Right ventricle myocardium inferior (tissue), 1 donor: Measurements from ENCODE around the gene FNBP1L. TPM values are rescaled to one million over a fixed set of nuclear protein-coding genes. Genes with fewer than 3 reads are reported as not detected.
"Not testable (repeated sequence)": the region's sequence is repeated elsewhere in the genome, so short reads cannot be mapped to it uniquely, and the experiment has no call there.

Experiments
- ATAC-seq: fragments of 200-7000 bp; cut with Tn5 transposase; one replicate; pipeline ENCODE4 v1.9.1; 2020; ENCODE audit warnings: mild to moderate bottlenecking, moderate library complexity
- DNase-seq: peaks from one replicate; pipeline ENCODE4 v3.0.0; 2021; ENCODE audit errors: missing footprints
- intact Hi-C: fragments of 100-400 bp; cut with DNase I; formaldehyde crosslinking; loops from one replicate; pipeline ENCODE4 v1.11.0; 2022
- total RNA-seq: library from RNA; stranded (reverse); fragmentation: NEBNext Ultra II Directional; extraction: Animal tissue kit (Norgen Biotek cat#: 25700); gene quantifications from one replicate; pipeline ENCODE4 v1.2.1, GENCODE V29; 2021
- donor health status: DM: no; HTN: yes; CAD: no; lungs with severe emphysema.

FNBP1L gene
- total RNA-seq, 1 donor from 2014 or later, result 24.8 TPM

GRCh38 chr1:93440706-93441105 is 7.2 kb upstream of the FNBP1L start:
- no peak for DNase-seq
- intact Hi-C loops, result no loop called here
- ATAC-seq, result no peak

GRCh38 chr1:93441589-93441988 is 6.3 kb upstream of the FNBP1L start:
- no peak for DNase-seq
- no peak for ATAC-seq
- intact Hi-C loops, result no loop called here

DNA sequence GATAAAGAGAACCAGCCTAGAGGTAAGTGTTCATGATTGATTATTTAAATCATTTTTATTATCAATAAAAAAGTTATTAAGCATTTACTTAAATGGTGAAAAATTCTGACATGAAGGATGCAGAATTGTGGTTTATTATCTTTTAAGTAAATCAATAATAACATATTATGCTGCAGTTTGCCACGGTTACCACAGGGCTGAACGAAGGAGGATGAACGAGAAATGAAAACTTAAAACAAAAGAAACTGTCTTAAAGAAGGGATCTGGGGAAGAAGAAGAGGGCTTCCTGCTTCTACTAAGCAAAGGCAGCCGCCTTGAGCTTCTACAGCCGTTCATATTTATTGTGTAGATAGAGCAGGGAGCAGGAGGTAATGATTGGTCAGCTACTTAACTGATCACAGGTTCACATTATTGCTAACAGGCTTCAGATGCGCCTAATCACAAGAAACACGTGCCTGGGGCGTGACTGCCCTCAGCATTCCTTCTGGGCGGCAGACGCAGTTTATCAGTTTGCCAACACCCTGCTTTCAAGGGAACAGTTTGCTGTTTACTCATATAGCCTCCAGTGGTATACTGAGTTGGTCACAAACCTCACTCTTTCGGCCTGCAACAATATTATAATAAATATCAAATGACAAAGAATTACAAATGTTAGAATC is 5.8 kb upstream of the FNBP1L start:
- DNase-seq (no peak), ATAC-seq (no peak)
- intact Hi-C loops, result no loop called here

DNA sequence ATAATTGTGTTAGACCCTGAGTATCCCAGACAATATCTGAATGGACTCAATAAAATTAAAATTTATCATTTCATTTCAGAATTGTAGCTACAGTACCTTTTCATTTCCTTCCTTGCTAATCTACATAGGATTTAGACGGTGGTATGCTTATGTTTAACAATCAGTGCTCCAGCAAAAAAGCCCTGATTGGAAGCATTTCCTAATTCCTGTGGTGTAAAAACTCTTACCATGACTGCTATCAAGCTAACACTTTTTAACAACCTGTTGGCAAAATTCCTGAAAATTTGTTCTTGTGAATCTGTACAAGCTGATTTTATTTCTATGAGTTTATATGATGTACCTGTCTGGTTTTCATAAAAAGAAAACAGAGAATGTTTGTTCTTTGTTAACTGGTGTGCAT is 5.2 kb upstream of the FNBP1L start:
- no peak for DNase-seq
- intact Hi-C loops, result no loop called here
- no peak for ATAC-seq

DNA sequence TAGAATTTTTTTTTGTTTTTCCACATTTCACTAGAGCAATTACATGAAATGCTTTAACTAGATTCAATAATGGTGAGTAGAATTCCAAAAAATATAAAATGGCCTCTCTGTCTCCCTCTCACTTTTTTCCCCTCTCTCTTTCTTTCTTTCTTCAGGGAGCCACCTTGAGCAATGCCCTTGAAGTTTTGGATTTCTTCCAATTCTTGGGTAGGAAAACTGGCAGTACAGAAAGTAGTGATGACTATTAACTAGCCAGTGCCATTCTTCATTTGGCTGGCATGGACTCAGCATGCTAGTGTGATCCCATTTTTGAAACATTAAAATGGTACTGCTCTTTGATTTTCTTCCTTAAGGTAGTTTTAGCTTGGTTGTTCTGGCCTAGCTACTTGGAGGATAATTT is 4.5 kb upstream of the FNBP1L start:
- no peak for DNase-seq
- no peak for ATAC-seq
- intact Hi-C loops, result no loop called here

GRCh38 chr1:93446837-93447451 is 974 bp upstream of the FNBP1L start:
- ATAC-seq, result peak; percentile 8
- intact Hi-C loops, result loop anchor here (5.0 kb wide), 2 partner anchors 100 to 110 kb away; partner anchors contain the start of gene DR1
- DNase-seq, result no peak

GRCh38 chr1:93448292-93448982 is 519 bp downstream of the FNBP1L start:
- intact Hi-C loops, result loop anchor here (5.0 kb wide), 2 partner anchors 101 to 109 kb away; partner anchors contain the start of gene DR1
- peak; percentile 60 for ATAC-seq
- DNase-seq, result peak; percentile 77

GRCh38 chr1:93448983-93449804 is 1.3 kb downstream of the FNBP1L start:
- ATAC-seq, result no peak

DNA sequence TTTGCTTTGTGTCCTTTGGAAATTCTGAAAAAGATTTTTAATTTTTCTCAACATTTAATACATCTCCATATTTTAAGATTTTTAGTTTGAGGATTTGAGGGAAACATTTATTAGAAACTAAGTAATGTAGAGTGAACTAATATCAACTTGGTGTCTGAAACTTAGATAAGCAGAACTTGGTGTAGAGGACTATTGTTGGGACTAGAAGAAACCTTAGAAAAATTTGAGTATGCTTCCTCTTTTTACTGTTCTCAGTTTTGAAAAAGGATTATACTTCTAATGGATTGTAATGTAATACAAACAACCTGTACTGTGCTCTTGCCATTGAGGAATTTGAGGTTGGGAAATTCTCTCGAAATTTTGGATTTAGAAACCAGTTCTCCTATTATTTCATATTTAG is 2.4 kb downstream of the FNBP1L start:
- DNase-seq (no peak), ATAC-seq (no peak)
- intact Hi-C loops, result no loop called here

More at GRCh38 chr1:93448983-93449804, 1.3 kb downstream of the FNBP1L start:
- no peak for DNase-seq
- intact Hi-C loops, result loop anchor here (5.0 kb wide), 2 partner anchors 102 to 108 kb away; partner anchors contain the start of gene DR1

DNA sequence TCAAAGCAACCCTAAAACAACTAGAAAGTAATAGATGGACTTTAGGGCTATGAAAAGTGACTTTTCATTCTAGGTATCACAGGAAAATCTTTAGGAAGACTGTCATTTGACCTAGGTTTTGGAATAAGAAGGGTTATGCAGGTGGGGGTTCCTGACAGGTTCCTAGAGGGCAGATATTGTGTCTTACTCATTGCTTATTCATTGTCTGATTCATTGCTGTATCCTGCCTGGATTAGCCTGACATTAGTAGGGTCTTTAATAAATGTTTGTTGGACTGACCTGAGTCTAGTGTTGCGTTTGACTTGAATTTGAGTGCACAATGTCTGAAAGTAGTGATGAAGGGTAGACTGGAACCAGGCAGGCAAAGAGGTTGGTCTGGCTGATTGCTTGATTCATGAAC is 6.0 kb downstream of the FNBP1L start:
- intact Hi-C loops, result no loop called here
- ATAC-seq (no peak), DNase-seq (no peak)

DNA sequence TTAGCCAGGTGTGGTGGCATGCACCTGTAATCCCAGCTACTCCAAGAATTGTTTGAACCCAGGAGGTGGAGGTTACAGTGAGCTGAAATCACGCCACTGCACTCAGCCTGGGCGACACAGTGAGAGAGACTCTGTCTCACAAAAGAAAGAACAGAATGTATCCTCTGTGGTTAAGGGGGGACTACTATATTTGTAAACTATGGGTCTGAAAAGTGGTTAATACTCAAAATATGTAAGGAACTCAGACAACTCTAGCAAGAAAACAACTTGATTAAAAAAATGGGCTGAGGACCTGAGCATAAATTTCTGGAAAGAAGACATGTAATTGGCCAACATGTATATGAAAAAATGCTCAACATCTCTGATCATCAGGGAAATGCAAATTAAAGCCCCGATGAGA is 11.2 kb downstream of the FNBP1L start:
- intact Hi-C loops, result no loop called here
- no peak for DNase-seq
- ATAC-seq, result no peak

- no peak for DNase-seq
- no peak for ATAC-seq
- intact Hi-C loops, result loop anchor here (5.0 kb wide), 1 partner anchor 71 kb away; no protein-coding TSS in a partner anchor
Observed at GRCh38 chr1:93461236-93461635, 13.3 kb downstream of the FNBP1L start.

DNA sequence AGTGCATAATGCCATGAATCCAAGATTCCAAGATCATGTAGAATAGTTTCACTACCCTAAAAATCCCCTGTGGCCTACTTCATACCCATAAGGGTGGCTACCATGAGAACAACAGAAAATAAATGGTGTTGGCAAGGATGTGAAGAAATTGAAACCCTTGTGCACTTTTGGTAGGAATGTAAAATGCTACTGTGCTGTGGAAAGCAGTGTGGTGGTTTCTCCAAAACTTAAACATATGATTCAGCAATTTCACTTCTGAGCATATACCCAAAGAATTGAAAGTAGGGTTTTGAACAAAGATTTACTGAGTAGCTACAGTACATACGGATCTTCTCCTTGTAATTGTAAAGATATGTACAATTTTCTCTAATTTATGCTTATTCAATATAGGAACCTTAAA is 16.0 kb downstream of the FNBP1L start:
- ATAC-seq (no peak), DNase-seq (no peak)
- intact Hi-C loops, result loop anchor here (5.0 kb wide), 1 partner anchor 68 kb away; no protein-coding TSS in a partner anchor

- intact Hi-C loops, DNase-seq, ATAC-seq: not testable (repeated sequence)
Observed at GRCh38 chr1:93465371-93466082, 17.6 kb downstream of the FNBP1L start.

DNA sequence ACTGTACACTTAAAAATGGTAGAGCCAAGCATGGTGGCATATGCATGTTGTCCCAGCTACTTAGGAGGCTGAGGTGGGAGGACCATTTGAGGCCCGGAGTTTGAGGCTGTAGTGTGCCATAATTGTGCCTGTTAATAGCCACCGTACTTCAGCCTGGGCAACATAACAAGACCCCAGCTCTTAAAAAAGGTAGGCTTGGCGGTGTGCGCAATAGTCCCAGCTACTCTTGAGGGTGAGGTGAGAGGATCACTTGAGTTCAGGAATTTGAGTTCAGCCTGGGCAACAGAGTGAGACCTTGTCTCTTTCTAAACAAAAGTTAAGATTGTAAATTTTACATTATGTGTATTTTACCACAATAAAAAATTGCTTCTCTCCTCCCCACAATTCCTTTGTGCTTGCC is 19.7 kb downstream of the FNBP1L start:
- ATAC-seq (no peak), DNase-seq (no peak)
- intact Hi-C loops, result no loop called here

DNA sequence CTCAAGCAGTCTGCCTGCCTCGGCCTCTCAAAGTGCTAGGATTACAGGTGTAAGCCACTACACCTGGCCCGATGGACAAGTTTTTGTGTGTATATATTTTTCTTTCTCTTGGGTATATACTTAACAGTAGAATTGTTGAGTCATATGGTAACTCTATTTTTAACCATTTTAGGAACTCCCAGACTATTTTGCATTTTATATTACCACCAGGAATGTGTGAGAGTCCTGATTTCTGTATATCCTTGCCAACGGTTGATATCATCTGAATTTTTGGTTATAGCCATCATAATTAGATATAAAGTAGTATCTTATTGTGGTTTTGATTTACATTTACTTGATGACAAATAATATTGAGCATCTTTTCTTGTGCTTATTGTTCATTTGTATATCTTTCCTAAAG is 20.7 kb downstream of the FNBP1L start:
- intact Hi-C loops, result no loop called here

GRCh38 chr1:93469223-93469622 is 21.3 kb downstream of the FNBP1L start:
- DNase-seq, intact Hi-C loops, ATAC-seq: not testable (repeated sequence)

More for the DNA sequence above, 20.7 kb downstream of the FNBP1L start:
- DNase-seq, result no peak
- no peak for ATAC-seq

DNA sequence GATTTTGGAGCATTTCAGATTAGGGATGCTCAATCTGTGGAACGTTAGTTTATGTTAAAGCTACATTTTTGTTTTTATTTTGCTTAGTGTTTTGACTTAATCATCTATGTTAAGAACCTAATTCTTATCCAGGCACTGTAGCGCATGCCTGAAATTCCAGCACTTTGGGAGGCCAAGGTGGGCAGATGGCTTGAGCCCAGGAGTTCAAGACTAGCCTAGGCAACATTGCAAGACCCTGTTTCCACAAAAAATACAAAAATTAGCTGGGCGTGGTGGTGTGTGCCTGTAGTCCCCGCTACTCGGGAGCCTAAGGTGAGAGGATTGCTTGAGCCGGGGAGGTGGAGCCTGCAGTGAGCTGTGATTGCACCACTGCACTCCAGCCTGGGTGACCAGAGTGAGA is 23.4 kb downstream of the FNBP1L start:
- intact Hi-C loops, result no loop called here
- ATAC-seq (no peak), DNase-seq (no peak)
